Measurements from ENCODE around the gene SCNN1B.
A peak's percentile ranks its signal among the peaks of the same experiment; 100 is the strongest.
"Not testable (repeated sequence)": the region's sequence is repeated elsewhere in the genome, so short reads cannot be mapped to it uniquely, and the experiment has no call there.

The SCNN1B gene, protein sequence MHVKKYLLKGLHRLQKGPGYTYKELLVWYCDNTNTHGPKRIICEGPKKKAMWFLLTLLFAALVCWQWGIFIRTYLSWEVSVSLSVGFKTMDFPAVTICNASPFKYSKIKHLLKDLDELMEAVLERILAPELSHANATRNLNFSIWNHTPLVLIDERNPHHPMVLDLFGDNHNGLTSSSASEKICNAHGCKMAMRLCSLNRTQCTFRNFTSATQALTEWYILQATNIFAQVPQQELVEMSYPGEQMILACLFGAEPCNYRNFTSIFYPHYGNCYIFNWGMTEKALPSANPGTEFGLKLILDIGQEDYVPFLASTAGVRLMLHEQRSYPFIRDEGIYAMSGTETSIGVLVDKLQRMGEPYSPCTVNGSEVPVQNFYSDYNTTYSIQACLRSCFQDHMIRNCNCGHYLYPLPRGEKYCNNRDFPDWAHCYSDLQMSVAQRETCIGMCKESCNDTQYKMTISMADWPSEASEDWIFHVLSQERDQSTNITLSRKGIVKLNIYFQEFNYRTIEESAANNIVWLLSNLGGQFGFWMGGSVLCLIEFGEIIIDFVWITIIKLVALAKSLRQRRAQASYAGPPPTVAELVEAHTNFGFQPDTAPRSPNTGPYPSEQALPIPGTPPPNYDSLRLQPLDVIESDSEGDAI

GRCh38 chr16:23302045-23302956 lies at the start of gene SCNN1B:
Gene SCNN1B (plus strand): TSS chr16:23302302. CDS start chr16:23348600, 46,298 bp downstream.
- in situ Hi-C loops (cut with MboI; ENCODE audit: low pct_unique_long_range_greater_than_20kb, low sequenced_read_pairs, unreplicated experiment): no loop called here
- peak; percentile 40 for DNase-seq (ENCODE audit: low spot score)
- TF ChIP-seq, protein P1, sequence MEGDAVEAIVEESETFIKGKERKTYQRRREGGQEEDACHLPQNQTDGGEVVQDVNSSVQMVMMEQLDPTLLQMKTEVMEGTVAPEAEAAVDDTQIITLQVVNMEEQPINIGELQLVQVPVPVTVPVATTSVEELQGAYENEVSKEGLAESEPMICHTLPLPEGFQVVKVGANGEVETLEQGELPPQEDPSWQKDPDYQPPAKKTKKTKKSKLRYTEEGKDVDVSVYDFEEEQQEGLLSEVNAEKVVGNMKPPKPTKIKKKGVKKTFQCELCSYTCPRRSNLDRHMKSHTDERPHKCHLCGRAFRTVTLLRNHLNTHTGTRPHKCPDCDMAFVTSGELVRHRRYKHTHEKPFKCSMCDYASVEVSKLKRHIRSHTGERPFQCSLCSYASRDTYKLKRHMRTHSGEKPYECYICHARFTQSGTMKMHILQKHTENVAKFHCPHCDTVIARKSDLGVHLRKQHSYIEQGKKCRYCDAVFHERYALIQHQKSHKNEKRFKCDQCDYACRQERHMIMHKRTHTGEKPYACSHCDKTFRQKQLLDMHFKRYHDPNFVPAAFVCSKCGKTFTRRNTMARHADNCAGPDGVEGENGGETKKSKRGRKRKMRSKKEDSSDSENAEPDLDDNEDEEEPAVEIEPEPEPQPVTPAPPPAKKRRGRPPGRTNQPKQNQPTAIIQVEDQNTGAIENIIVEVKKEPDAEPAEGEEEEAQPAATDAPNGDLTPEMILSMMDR (IDR thresholded peaks at IDR 0.05; ENCODE audit: extremely low read depth, insufficient read depth, missing control alignments): no peak

- TF ChIP-seq, protein P1 (IDR thresholded peaks at IDR 0.05; ENCODE audit: extremely low read depth, insufficient read depth, missing control alignments): no peak
- in situ Hi-C loops (cut with MboI; ENCODE audit: low pct_unique_long_range_greater_than_20kb, low sequenced_read_pairs, unreplicated experiment): no loop called here
- DNase-seq (ENCODE audit: low spot score): no peak
Observed at GRCh38 chr16:23252310-23252709, 49.8 kb upstream of the SCNN1B start.

GRCh38 chr16:23253650-23254049 lies 48.5 kb upstream of the SCNN1B start:
- in situ Hi-C loops (cut with MboI; ENCODE audit: low pct_unique_long_range_greater_than_20kb, low sequenced_read_pairs, unreplicated experiment): not testable (repeated sequence)

GRCh38 chr16:23254338-23254737 lies 47.8 kb upstream of the SCNN1B start:
- in situ Hi-C loops (cut with MboI; ENCODE audit: low pct_unique_long_range_greater_than_20kb, low sequenced_read_pairs, unreplicated experiment): no loop called here
- TF ChIP-seq, protein P1 (IDR thresholded peaks at IDR 0.05; ENCODE audit: extremely low read depth, insufficient read depth, missing control alignments): no peak
- no peak for DNase-seq (ENCODE audit: low spot score)

More at GRCh38 chr16:23253650-23254049, 48.5 kb upstream of the SCNN1B start:
- DNase-seq (ENCODE audit: low spot score): not testable (repeated sequence)

DNA sequence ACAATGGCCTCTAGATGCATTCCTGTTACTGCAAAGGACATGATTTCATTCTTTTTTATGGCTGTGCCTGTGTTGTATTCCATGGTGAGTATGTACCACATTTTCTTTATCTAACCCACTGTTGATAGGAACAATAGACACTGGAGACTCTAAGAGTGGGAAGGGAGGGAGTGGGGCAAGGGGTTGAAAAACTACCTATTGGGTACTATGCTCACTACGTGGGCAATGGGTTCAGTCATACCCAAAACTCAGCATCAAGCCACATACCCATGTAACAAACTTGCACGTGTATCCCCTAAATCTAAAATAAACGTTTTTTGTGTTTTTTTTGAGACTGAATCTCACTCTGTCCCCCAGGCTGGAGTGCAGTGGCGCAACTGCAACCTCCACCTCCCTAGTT lies 47.1 kb upstream of the SCNN1B start:
- in situ Hi-C loops (cut with MboI; ENCODE audit: low pct_unique_long_range_greater_than_20kb, low sequenced_read_pairs, unreplicated experiment): no loop called here
- TF ChIP-seq, protein P1 (IDR thresholded peaks at IDR 0.05; ENCODE audit: extremely low read depth, insufficient read depth, missing control alignments): no peak
- DNase-seq (ENCODE audit: low spot score): no peak

DNA sequence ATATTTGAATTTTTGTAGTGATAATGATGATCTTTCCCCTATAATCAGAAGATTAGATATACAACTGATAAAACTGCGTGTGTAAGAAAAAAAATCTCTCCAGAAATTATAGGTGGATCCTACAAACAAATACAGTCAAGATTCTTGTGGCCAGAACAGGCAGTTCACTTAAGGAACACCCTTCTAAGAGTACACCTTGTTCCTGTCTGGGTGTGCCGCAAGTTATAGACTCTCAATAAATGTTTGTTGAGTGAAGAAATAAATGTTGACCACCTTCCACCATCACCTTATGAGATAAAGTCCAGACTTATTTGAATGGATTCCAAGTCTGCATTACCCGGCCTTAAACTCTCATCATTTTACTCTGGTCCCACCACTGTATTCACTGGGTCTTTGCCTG lies 45.7 kb upstream of the SCNN1B start:
- in situ Hi-C loops (cut with MboI; ENCODE audit: low pct_unique_long_range_greater_than_20kb, low sequenced_read_pairs, unreplicated experiment): no loop called here
- TF ChIP-seq, protein P1 (IDR thresholded peaks at IDR 0.05; ENCODE audit: extremely low read depth, insufficient read depth, missing control alignments): no peak
- DNase-seq (ENCODE audit: low spot score): no peak
